GM21447 (cell line): Measurements from ENCODE around the gene ADAMTS2.

ENCODE experiments used
- ATAC-seq: cut with Tn5 transposase; IDR thresholded peaks from one replicate; pipeline ENCODE4 v1.9.1; 2021; ENCODE audit not compliant: unreplicated experiment

The ADAMTS2 gene

GRCh38 chr5:179258001-179258921, 87.0 kb downstream of the ADAMTS2 start:
- ATAC-seq: no peak

GRCh38 chr5:179257176-179257682, 88.0 kb downstream of the ADAMTS2 start:
- ATAC-seq: no peak

- ATAC-seq: no peak
Measured at GRCh38 chr5:179256328-179257175, 88.7 kb downstream of the ADAMTS2 start.

- ATAC-seq: no peak
Measured at GRCh38 chr5:179255527-179256327, 89.5 kb downstream of the ADAMTS2 start.

- ATAC-seq: no peak
Measured at GRCh38 chr5:179254638-179255271, 90.5 kb downstream of the ADAMTS2 start.

- no peak for ATAC-seq
Measured at GRCh38 chr5:179253730-179254129, 91.5 kb downstream of the ADAMTS2 start.

- no peak for ATAC-seq
Measured at GRCh38 chr5:179251276-179251969, 93.8 kb downstream of the ADAMTS2 start.

GRCh38 chr5:179250561-179251225, 94.6 kb downstream of the ADAMTS2 start:
- no peak for ATAC-seq

- no peak for ATAC-seq
Measured at GRCh38 chr5:179246227-179246626, 99.0 kb downstream of the ADAMTS2 start.

- no peak for ATAC-seq
Measured at GRCh38 chr5:179245031-179245430, 100.2 kb downstream of the ADAMTS2 start.

- ATAC-seq: no peak
Measured at GRCh38 chr5:179244044-179244443, 101.2 kb downstream of the ADAMTS2 start.

GRCh38 chr5:179243333-179243732, 101.9 kb downstream of the ADAMTS2 start:
- no peak for ATAC-seq

- no peak for ATAC-seq
Measured at GRCh38 chr5:179242676-179243075, 102.6 kb downstream of the ADAMTS2 start.

GRCh38 chr5:179241764-179242370, 103.4 kb downstream of the ADAMTS2 start:
- ATAC-seq: no peak

GRCh38 chr5:179241175-179241574, 104.1 kb downstream of the ADAMTS2 start:
- ATAC-seq: no peak

GRCh38 chr5:179240561-179240960, 104.7 kb downstream of the ADAMTS2 start:
- no peak for ATAC-seq

- ATAC-seq: no peak
Measured at GRCh38 chr5:179239256-179240135, 105.8 kb downstream of the ADAMTS2 start.

- no peak for ATAC-seq
Measured at GRCh38 chr5:179238628-179238970, 106.7 kb downstream of the ADAMTS2 start.
